ENCODE measurements around the gene SERPINA9. TPM values are rescaled to one million over a fixed set of nuclear protein-coding genes. Genes with fewer than 3 reads are reported as not detected.

SERPINA9 gene
- total and polyA plus RNA-seq, 2 of the 8 experiments (the other 6 are each of a cell fraction or from before 2014, with no cell fraction given), result not detected

GRCh38 chr14:94461526-94462218 is 14.3 kb downstream of the SERPINA9 start:
- FAIRE-seq, result no peak
- CTCF ChIA-PET (ENCODE audit: partially characterized antibody), result interaction anchor here (1.6 to 2.8 kb wide), 3 partner anchors 25 to 38 kb away, joined by 4 to 13 read pairs (median 4); no protein-coding TSS in a partner anchor
- no peak overlapping the region for H3K27ac ChIP-seq (ENCODE audit: low read depth, low read length)
- TF ChIP-seq GABPA (IDR thresholded peaks at IDR 0.05; ENCODE audit: borderline replicate concordance, insufficient read depth, low read length) (no peak), SIRT6 (IDR thresholded peaks at IDR 0.05; ENCODE audit: low read length) (no peak), RBBP5 (IDR thresholded peaks at IDR 0.05; ENCODE audit: borderline replicate concordance, low read depth, low read length) (no peak), CBX5 (IDR thresholded peaks at IDR 0.05; ENCODE audit: low read depth, low read length) (no peak), TAF1 (IDR thresholded peaks at IDR 0.05; ENCODE audit: low read depth, low read length) (no peak), BRCA1 (IDR thresholded peaks at IDR 0.05; ENCODE audit: low read depth, low read length) (no peak), CEBPB (IDR thresholded peaks at IDR 0.05; ENCODE audit: low read depth, low read length) (no peak), RFX5 (IDR thresholded peaks at IDR 0.05; ENCODE audit: borderline replicate concordance, low read depth, low read length) (no peak)
- TF ChIP-seq, protein P1, sequence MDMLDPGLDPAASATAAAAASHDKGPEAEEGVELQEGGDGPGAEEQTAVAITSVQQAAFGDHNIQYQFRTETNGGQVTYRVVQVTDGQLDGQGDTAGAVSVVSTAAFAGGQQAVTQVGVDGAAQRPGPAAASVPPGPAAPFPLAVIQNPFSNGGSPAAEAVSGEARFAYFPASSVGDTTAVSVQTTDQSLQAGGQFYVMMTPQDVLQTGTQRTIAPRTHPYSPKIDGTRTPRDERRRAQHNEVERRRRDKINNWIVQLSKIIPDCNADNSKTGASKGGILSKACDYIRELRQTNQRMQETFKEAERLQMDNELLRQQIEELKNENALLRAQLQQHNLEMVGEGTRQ (IDR thresholded peaks at IDR 0.05; ENCODE audit: low read length), result no peak

More at GRCh38 chr14:94461526-94462218, 14.3 kb downstream of the SERPINA9 start:
- DNase-seq (ENCODE audit: low read depth in 1 of 2, low spot score in 2 of 2), result no peak
- no peak overlapping the region for H4K5ac ChIP-seq (ENCODE audit: insufficient read length, low read depth, low read length)
- H4K91ac ChIP-seq (replicated peaks; ENCODE audit: insufficient read length, low read length), result no peak overlapping the region
- no peak overlapping the region for H2AK5ac ChIP-seq (ENCODE audit: low read depth, low read length)
- no peak overlapping the region for H3K23ac ChIP-seq (ENCODE audit: insufficient read length)
- WGBS, 2 experiments (ENCODE audit: extremely low coverage in 1 of 2, insufficient coverage in 1 of 2, insufficient read length in 1 of 2, insufficient replicate concordance in 2 of 2, low coverage in 1 of 2, low lambda C conversion rate in 2 of 2, missing lambda C conversion rate in 1 of 2), result 89% methylated on average over 19 of the region's 19 CpGs; no CpG with 5 or more reads in 1 of the 2 experiments
- H2BK15ac ChIP-seq (ENCODE audit: low read length), result no peak overlapping the region; the same call in 1 of the 2 replicates
- POLR2A ChIA-PET (ENCODE audit: partially characterized antibody), result interaction anchor here (0.9 kb wide), 1 partner anchor 10 kb away, joined by 3 read pairs; the partner anchor contains the start of gene SERPINA11
- H3K56ac ChIP-seq (replicated peaks; ENCODE audit: insufficient read length, low read depth, low read length), result no peak overlapping the region
- no peaks in the 10 kb centered on the region for H3K79me1 ChIP-seq (ENCODE audit: low read depth, low read length)
- no peak overlapping the region for H3K18ac ChIP-seq (ENCODE audit: extremely low read depth, low read length)
- no peak overlapping the region for H2BK120ac ChIP-seq (replicated peaks; ENCODE audit: low read depth, low read length)
- H2BK20ac ChIP-seq (ENCODE audit: low read length), result no peak overlapping the region
- H3K4me2 ChIP-seq (ENCODE audit: insufficient read depth in 1 of 2, low read depth in 2 of 2, low read length in 2 of 2), result no peak overlapping the region
- H2BK5ac ChIP-seq (ENCODE audit: low read depth, low read length), result no peak overlapping the region
- H3K9me3 ChIP-seq (ENCODE audit: insufficient read depth in 2 of 2, low read depth in 1 of 2, low read length in 1 of 2), result peaks cover 17 to 21% of the 10 kb centered on the region in 2 experiments
- no peaks in the 10 kb centered on the region for H4K20me1 ChIP-seq (replicated peaks in 1 of 2; ENCODE audit: control insufficient read depth in 1 of 2, insufficient read depth in 2 of 2, low read length in 2 of 2)
- H3K9ac ChIP-seq (replicated peaks in 1 of 4; ENCODE audit: extremely low read depth in 1 of 4, low read depth in 3 of 4, low read length in 3 of 4), result no peak overlapping the region
- no peak overlapping the region for H4K8ac ChIP-seq (ENCODE audit: extremely low read depth, insufficient read depth, low read length)
- no peak overlapping the region for H3K14ac ChIP-seq (ENCODE audit: insufficient read length)
- H3K79me2 ChIP-seq (ENCODE audit: control insufficient read depth in 1 of 2, insufficient read depth in 2 of 2, low read length in 2 of 2), result no peaks in the 10 kb centered on the region
- H3K4ac ChIP-seq (replicated peaks; ENCODE audit: insufficient read length, low read depth, low read length), result no peak overlapping the region
- no peak overlapping the region; the same call in 1 of the 2 replicates for H2BK12ac ChIP-seq (ENCODE audit: low read depth, low read length)
- no peak overlapping the region for H2AFZ ChIP-seq (ENCODE audit: low read length)
- H3K4me1 ChIP-seq (replicated peaks in 1 of 4; ENCODE audit: control insufficient read depth in 3 of 4, insufficient read depth in 4 of 4, low read length in 3 of 4), result no peaks in the 10 kb centered on the region; a peak in 1 of 7 replicates
- H3K27me3 ChIP-seq (replicated peaks in 1 of 4; ENCODE audit: control insufficient read depth in 3 of 4, extremely low read depth in 1 of 4, insufficient read depth in 3 of 4, low read length in 3 of 4), result no peaks in the 10 kb centered on the region
- no peaks in the 10 kb centered on the region for H3K36me3 ChIP-seq (ENCODE audit: control insufficient read depth in 2 of 4, insufficient read depth in 4 of 4, low read length in 3 of 4)
- H3K23me2 ChIP-seq (ENCODE audit: low read depth, low read length), result no peaks in the 10 kb centered on the region
- no peak overlapping the region for H3K4me3 ChIP-seq (ENCODE audit: extremely low read depth in 1 of 4, insufficient read depth in 2 of 4, low read depth in 3 of 4, low read length in 4 of 4)

All from H1 (cell line).